Fibroblast of villous mesenchyme (primary cell): ENCODE measurements around the gene ZNF234. TPM values are rescaled to one million over a fixed set of nuclear protein-coding genes. Genes with fewer than 3 reads are reported as not detected.

Experiments
- DNase-seq: peaks from one replicate; pipeline ENCODE4 v3.0.0-alpha.2; 2010; ENCODE audit warnings: low read depth
- H3K4me3 ChIP-seq: 2 replicates; pipeline ENCODE4 v1.5.1; 2011; ENCODE audit warnings: low read depth, mild to moderate bottlenecking, low read length
- total RNA-seq: library from RNA; depleted of rRNA; stranded (reverse); fragments of >200 nt; gene quantifications from 2 replicates; pipeline ENCODE4 v1.2.3, GENCODE V29; 2012
- TF ChIP-seq, protein P1 (sequence below): IDR thresholded peaks from 2 replicates; pipeline ENCODE4 v1.5.1; 2012; ENCODE audit warnings: low read depth, mild to moderate bottlenecking, low read length; ENCODE audit not compliant: insufficient read depth

The ZNF234 gene
- total RNA-seq, result 8.4 and 12.5 TPM in 2 replicates

- H3K4me3 ChIP-seq, result peak within 1 kb of the TSS; percentile 95
- DNase-seq, result peak; percentile 81
- TF ChIP-seq, protein P1, sequence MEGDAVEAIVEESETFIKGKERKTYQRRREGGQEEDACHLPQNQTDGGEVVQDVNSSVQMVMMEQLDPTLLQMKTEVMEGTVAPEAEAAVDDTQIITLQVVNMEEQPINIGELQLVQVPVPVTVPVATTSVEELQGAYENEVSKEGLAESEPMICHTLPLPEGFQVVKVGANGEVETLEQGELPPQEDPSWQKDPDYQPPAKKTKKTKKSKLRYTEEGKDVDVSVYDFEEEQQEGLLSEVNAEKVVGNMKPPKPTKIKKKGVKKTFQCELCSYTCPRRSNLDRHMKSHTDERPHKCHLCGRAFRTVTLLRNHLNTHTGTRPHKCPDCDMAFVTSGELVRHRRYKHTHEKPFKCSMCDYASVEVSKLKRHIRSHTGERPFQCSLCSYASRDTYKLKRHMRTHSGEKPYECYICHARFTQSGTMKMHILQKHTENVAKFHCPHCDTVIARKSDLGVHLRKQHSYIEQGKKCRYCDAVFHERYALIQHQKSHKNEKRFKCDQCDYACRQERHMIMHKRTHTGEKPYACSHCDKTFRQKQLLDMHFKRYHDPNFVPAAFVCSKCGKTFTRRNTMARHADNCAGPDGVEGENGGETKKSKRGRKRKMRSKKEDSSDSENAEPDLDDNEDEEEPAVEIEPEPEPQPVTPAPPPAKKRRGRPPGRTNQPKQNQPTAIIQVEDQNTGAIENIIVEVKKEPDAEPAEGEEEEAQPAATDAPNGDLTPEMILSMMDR, result no peak
Observed at GRCh38 chr19:44141191-44142058, at the start of gene ZNF234. TSS of gene ZNF234 (plus strand) at chr19:44141554. CDS start at chr19:44144633, 3,079 bp downstream.

DNA sequence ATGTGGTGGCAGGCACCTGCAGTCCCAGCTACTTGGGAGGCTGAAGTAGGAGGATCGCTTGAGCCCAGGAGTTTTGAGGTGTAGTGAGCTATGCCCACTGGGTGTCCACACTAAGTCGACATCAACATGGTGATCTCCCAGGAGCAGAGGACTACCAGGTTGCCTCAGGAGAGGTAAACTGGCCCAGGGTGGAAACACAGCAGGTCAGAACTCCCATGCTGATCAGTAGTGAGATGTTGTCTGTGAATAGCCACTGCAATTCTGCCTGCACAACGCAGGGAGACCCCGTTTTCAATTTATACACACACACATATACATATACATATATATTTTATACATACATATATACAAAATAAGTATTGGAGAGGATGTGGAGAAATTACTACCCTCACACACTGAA is 49.2 kb upstream of the ZNF234 start:
- no peak overlapping the region for H3K4me3 ChIP-seq
- TF ChIP-seq, protein P1, result no peak
- no peak for DNase-seq

DNA sequence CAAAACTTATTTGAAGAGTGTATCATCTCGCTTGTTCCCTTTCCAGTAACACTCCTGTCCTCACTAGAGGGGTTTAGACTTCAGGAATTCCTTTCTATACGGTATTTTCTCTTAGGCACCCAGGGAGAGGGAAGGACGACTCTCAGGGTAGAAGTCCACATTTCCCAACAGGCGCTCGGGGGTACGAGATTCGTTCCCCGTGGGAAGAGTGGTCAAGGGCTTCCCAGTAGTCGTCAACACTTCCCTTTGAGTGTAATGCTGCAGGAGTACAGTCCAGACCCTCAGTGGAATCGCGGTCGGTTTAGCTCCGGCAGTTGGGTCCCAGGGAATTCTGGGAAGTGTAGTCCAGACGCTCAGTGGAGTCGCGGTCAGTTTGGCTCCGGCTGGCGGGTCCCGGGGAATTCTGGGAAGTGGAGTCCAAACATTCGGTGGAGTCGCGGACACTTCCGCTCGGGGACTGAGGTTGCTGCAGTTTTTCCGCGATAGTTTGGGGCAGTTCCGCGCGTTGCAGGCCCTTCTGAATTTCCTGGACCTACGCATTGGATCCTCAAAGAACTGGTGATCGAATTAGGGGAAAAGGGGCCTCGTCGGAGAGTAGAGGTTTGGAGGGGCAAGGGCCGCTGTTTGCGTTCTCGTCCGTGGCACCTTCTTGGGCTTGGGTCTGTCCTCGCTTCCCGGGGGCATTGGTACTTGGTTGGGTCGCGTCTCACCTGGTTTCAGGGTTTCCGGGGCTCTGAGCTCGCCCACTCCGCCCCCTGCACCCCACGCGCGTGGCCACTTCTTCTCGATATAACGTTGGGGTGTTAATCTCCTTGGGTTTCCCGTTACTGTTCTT is 47.2 kb upstream of the ZNF234 start, which contains the start of gene ZNF224:
Gene ZNF224, plus strand, starts transcription at position 431 of the 835 bp plus-strand sequence. CDS start 3,513 bp downstream, outside the sequence.
- peak within 1 kb of the TSS; percentile 79 for H3K4me3 ChIP-seq
- DNase-seq, result peak; percentile 93
- TF ChIP-seq, protein P1, result no peak

GRCh38 chr19:44107751-44108150 is 33.6 kb upstream of the ZNF234 start:
- no peak overlapping the region for H3K4me3 ChIP-seq
- no peak for DNase-seq
- TF ChIP-seq, protein P1, result no peak

GRCh38 chr19:44109458-44109857 is 31.9 kb upstream of the ZNF234 start:
- DNase-seq, result no peak
- TF ChIP-seq, protein P1, result no peak
- H3K4me3 ChIP-seq, result no peak overlapping the region

GRCh38 chr19:44111910-44112463 is 29.4 kb upstream of the ZNF234 start:
- H3K4me3 ChIP-seq, result peak overlapping the region; percentile 90
- TF ChIP-seq, protein P1, result no peak
- peak; percentile 92 for DNase-seq
